Hippocampal formation (tissue), 2 donors: ENCODE measurements around the gene DEDD.

Experiments used
- DNase-seq, 2 donors: peaks; one replicate each; lab custom pipeline; 2025; lab: John Stamatoyannopoulos, UW

The DEDD gene

GRCh38 chr1:161163793-161164192 lies 31.3 kb upstream of the DEDD start:
- DNase-seq = no peak

- no peak for DNase-seq
These were observed 30.3 kb upstream of the DEDD start for GRCh38 chr1:161162806-161163205.

- no peak for DNase-seq
These were observed 29.6 kb upstream of the DEDD start for GRCh38 chr1:161162052-161162451.

- DNase-seq = no peak
These were observed 29.2 kb upstream of the DEDD start for GRCh38 chr1:161161652-161162051.

GRCh38 chr1:161160671-161161145 lies 28.2 kb upstream of the DEDD start:
- DNase-seq = no peak

GRCh38 chr1:161159913-161160243 lies 27.4 kb upstream of the DEDD start:
- no peak for DNase-seq

- DNase-seq = peak; percentile 89 to 90
These were observed 26.8 kb upstream of the DEDD start, which contains the start of gene USP21 for GRCh38 chr1:161159087-161159912. USP21 (plus strand) TSS chr1:161159500; CDS start chr1:161160641, 1,141 bp downstream.

- no peak for DNase-seq
These were observed 26.0 kb upstream of the DEDD start for GRCh38 chr1:161158316-161159010.

- no peak for DNase-seq
These were observed 25.4 kb upstream of the DEDD start for GRCh38 chr1:161157867-161158266.

- peak; percentile 73 to 92 for DNase-seq
These were observed 21.3 kb upstream of the DEDD start, which contains the start of gene UFC1 for GRCh38 chr1:161153682-161154337. UFC1 (plus strand) TSS chr1:161153978; CDS start chr1:161153998, 20 bp downstream.

GRCh38 chr1:161153176-161153575 lies 20.7 kb upstream of the DEDD start:
- no peak for DNase-seq

GRCh38 chr1:161145832-161146231 lies 13.4 kb upstream of the DEDD start:
- no peak for DNase-seq

GRCh38 chr1:161140755-161141400 lies 8.4 kb upstream of the DEDD start:
- no peak for DNase-seq

GRCh38 chr1:161139766-161140165 lies 7.3 kb upstream of the DEDD start:
- DNase-seq = no peak

- no peak for DNase-seq
These were observed 6.0 kb upstream of the DEDD start for GRCh38 chr1:161138431-161138830.

- no peak for DNase-seq
These were observed 5.4 kb upstream of the DEDD start for GRCh38 chr1:161137881-161138280.

- no peak for DNase-seq
These were observed 813 bp upstream of the DEDD start for GRCh38 chr1:161133220-161133740.

GRCh38 chr1:161131523-161132409 lies 701 bp downstream of the DEDD start:
- peak in 1 of 2 donors; percentile 9 for DNase-seq

GRCh38 chr1:161130266-161130665 lies 2.2 kb downstream of the DEDD start:
- no peak for DNase-seq

GRCh38 chr1:161128591-161129420 lies 3.7 kb downstream of the DEDD start:
- no peak for DNase-seq
